NCI-H2081 treated with DMSO at 0.1 percent for 48 hours (cell line): ENCODE measurements around the gene TNFRSF14.
A peak's percentile ranks its signal among the peaks of the same experiment; 100 is the strongest.
"Not testable (repeated sequence)": the region's sequence is repeated elsewhere in the genome, so short reads cannot be mapped to it uniquely, and the experiment has no call there.

Source experiments
- DNase-seq: peaks from one replicate; lab custom pipeline; 2025; lab: John Stamatoyannopoulos, UW

TNFRSF14 gene

GRCh38 chr1:2538376-2538775 is 17.8 kb upstream of the TNFRSF14 start:
- no peak for DNase-seq

- DNase-seq, result no peak
Measured at GRCh38 chr1:2538872-2539271, 17.3 kb upstream of the TNFRSF14 start.

GRCh38 chr1:2539312-2539907 is 16.8 kb upstream of the TNFRSF14 start:
- no peak for DNase-seq

GRCh38 chr1:2540816-2541492 is 15.2 kb upstream of the TNFRSF14 start:
- DNase-seq, result no peak

- DNase-seq, result no peak
Measured at GRCh38 chr1:2541619-2542245, 14.4 kb upstream of the TNFRSF14 start.

DNA sequence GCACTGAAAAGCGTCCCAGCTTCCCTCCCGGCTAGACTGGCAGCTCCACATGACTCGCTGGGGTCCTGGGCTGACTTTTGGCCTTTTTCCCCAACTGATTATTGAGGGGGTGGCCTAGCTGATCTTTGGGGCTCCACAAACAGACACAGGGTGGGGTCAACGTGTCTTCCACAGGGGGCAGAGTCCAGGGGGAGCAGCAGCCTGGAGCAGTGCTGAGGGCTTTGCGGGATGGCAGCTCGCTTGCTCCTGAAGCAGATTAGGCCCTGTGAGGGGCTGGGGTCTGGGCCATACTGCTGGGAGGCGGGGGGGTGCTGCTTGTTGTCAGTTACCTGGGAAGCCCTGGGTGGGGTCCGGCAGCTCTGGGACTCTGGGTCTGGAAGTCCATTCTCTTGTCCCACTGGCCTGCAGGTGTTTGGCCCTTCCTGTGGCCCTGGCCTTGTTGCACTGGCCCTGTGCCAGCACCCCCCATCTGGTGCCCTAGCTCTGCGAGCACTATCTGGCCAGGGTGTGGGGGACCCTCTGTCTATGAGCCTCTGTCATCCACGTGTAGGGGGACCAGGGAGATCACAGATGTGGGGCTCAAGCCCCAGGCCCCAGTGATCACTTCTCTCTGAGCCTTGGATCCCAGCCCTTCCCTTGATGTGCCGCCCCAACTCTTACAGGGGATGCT is 13.8 kb upstream of the TNFRSF14 start:
- DNase-seq, result no peak

DNA sequence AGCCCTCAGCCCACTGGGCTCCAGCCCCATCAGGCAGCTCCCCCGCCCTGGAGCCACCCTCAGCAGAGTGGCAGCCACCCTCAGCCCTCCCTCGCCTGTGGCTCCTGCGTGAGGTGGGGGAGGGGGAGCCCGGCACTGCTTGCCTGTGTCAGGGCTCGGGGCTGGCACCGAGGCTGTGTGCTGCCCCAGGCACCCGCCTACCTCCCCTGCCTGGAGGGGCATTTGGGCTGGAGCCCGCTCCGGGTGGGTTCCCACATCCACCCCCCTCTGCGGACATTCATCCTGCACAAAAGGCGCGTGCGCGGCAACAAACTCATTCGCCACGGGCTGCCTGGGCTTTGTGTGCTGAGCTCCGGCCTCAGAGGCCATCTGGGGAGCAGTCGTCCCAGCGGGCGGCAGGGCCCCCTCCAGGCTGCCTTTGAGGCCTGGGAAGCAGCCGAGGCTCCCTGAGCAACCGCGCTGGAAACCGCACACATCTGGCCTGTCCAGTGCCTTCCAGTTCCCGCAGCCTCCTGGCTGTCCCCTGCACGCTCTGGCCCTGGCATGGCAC is 12.6 kb upstream of the TNFRSF14 start:
- DNase-seq, result no peak

- DNase-seq, result no peak
Measured at GRCh38 chr1:2544093-2544874, 11.9 kb upstream of the TNFRSF14 start.

DNA sequence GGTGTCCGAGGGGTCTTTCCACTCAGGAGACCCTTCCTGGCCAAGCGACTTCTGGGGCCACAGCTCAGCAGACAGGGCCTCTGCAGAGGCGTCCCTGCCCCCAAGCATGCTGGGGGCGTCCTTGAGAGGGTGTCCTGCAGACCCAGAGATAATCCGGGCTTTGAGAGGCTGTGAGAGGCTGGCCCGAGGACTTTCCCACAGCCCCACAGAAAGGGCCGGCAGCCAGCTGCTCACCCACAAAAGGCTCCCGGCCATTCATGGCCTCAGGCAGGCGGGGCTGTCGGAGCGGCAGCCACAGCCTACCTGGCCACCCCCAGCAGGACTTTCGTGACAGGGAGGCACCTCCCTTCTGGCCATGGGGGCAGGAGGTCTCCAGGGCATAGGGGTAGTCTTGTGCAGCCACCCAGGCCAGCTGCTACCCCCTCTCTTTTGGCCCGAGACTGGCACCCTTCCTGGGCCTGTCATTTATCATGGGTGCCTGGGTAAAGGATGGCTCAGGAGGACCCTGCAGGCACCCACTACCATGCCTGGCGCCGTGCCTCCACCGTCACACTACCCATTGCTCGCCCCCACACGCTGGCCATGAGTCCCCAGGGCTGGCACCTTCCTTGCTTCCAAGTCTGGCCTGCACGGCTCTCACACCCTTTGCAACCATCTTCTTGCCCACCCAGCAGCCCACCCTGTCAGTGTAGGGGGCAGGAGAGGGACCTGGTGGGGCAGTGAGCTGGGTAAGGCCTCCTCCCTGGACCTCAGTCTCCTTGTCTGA is 11.1 kb upstream of the TNFRSF14 start:
- DNase-seq, result no peak

- peak; percentile 76 for DNase-seq
Measured at GRCh38 chr1:2545754-2546514, 10.2 kb upstream of the TNFRSF14 start.

GRCh38 chr1:2546515-2547209 is 9.5 kb upstream of the TNFRSF14 start:
- peak; percentile 49 for DNase-seq

- DNase-seq, result no peak
Measured at GRCh38 chr1:2547210-2548067, 8.7 kb upstream of the TNFRSF14 start.

DNA sequence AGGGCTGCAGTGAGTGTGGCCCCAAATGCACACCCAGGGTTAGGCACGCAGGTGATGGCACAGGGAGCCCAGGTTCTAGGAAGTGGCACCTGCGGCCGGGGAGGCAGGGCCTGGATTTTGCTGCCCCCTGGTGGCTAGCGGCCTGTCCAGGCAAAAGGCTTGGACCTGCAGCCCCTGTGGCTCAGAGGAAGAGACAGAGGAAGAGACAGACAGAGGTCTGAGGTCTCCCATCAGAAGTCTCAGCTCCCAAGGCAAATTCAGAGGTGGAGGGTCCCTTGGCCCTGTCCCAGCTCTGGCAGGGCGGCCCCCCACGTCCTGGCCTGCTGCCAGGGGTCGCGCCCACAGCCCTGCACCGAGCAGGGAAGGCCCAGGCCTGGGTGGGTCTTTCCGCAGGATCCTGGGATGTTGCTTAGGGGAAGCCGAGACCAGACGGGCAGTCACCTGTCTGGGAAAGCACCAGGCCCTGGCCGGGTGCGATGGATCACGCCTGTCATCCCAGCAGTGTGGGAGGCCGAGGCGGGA is 8.0 kb upstream of the TNFRSF14 start:
- DNase-seq, result no peak

DNA sequence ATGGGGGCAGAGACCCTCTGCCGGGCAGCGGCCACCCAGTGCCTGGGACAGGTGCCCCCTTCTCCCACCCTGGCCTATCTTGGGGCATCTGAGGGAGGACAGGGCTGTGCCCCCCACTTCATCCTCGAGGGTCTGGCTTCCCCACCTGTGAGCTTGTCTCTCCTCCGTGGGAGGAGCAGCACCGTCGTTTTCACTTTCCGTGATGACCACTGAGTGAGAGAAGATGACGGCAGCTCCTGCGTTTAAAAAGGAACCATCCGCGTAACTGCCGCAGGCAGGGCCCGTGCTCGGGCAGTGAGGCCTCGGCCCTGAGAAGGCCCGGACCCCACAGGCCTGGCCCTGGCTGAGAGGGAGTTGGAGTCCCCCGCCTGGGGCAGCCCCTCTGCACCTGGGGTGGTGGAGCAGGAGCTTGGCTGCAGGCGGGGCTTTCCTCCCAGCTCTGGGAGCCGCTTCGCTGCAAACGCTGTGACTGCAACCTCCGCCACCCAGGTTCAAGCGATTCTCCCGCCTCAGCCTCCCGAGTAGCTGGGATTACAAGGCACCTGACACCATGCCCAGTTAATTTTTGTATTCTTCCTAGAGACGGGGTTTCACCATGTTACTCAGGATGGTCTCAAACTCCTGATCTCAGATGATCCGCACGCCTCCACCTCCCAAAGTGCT is 6.7 kb upstream of the TNFRSF14 start:
- DNase-seq, result not testable (repeated sequence)

DNA sequence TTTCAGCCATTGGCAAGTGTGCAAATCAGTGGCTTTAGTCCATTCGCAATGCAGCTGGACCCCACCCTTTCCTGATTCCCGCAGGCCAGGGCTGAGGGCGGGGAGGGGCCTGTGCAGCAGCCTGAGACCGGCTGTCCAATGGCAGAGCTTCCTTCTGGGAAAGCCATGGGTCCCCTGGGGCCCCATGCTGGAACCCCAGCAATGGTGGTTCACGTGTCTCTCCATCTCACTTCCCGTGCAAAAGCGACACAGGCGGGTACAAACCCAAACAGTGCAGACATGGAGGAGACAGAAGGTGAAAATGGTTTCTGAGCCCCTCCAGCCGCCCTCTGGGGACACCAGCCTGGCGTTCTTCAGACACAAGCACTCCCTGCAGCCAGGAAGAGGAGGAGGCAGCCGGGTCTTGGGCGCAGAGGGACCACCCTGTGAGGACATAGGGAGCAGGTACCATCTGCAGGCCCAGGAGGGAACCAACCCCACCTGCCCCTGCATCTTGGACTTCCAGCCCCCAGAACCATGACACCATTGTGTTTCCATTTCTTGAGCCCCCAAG is 5.8 kb upstream of the TNFRSF14 start:
- not testable (repeated sequence) for DNase-seq

GRCh38 chr1:2551544-2551943 is 4.6 kb upstream of the TNFRSF14 start:
- DNase-seq, result not testable (repeated sequence)

- no peak for DNase-seq
Measured at GRCh38 chr1:2552189-2552588, 4.0 kb upstream of the TNFRSF14 start.

GRCh38 chr1:2553076-2553475 is 3.1 kb upstream of the TNFRSF14 start:
- DNase-seq, result not testable (repeated sequence)
